ENCODE measurements around the gene CYP26B1. TPM values are rescaled to one million over a fixed set of nuclear protein-coding genes. Genes with fewer than 3 reads are reported as not detected.

The CYP26B1 gene
- total and polyA plus RNA-seq, 2 donors (not counting 3 experiments of a cell fraction or from before 2014, with no cell fraction given), result 0.30 to 1.1 TPM

DNA sequence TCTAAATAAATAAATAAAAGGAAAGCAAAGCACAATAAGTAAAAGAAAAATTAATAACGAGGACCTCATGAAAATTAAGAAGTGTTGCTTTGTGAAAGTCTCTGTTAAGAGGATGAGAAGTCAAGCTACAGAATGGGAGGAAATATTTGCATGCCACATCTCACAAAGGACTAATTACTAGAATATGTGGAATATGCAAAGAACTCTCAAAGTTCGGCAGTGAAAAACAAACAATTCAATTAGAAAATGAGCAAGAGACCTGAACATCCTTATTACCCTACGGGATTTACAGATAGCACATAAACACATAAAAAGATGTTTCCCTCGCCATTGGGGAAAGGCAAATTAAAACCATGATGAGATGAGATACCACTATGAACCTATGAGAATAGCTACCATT lies 23.3 kb downstream of the CYP26B1 start:
- no peak for DNase-seq (ENCODE audit: low read depth, low spot score)
- Histone ChIP-seq H3K27me3 (ENCODE audit: control insufficient read depth in 2 of 2, insufficient read depth in 2 of 2, low read length in 2 of 2) (peaks cover 10 to 15% of the 10 kb centered on the region in 2 experiments), H3K9ac (replicated peaks; ENCODE audit: extremely low read depth, insufficient read depth, low read length) (no peak overlapping the region), H3K9me3 (replicated peaks; ENCODE audit: control insufficient read depth, insufficient read depth, low read length) (no peaks in the 10 kb centered on the region), H3K27ac (ENCODE audit: insufficient read depth, low read depth, low read length) (no peak overlapping the region), H2AFZ (ENCODE audit: low read depth, low read length) (no peak overlapping the region), H4K20me1 (replicated peaks; ENCODE audit: control insufficient read depth, extremely low read depth, insufficient read depth, low read length) (no peaks in the 10 kb centered on the region), H3K79me2 (ENCODE audit: control insufficient read depth, insufficient read depth, low read length) (no peaks in the 10 kb centered on the region), H3K36me3 (ENCODE audit: control insufficient read depth in 2 of 2, extremely low read depth in 1 of 2, insufficient read depth in 2 of 2, low read length in 2 of 2) (no peaks in the 10 kb centered on the region), H3K4me1 (ENCODE audit: control insufficient read depth, extremely low read depth, insufficient read depth, low read length) (no peaks in the 10 kb centered on the region), H3K4me3 (replicated peaks in 1 of 3; ENCODE audit: insufficient read depth in 1 of 3, low read depth in 1 of 3, low read length in 3 of 3) (no peak overlapping the region), H3K9me1 (replicated peaks; ENCODE audit: control insufficient read depth, extremely low read depth, insufficient read depth, low read length) (no peaks in the 10 kb centered on the region), H3K4me2 (ENCODE audit: insufficient read depth, low read length) (no peak overlapping the region)
- TF ChIP-seq GATA2 (IDR thresholded peaks at IDR 0.05; ENCODE audit: insufficient read depth, insufficient read length, low read depth, low read length), result no peak
- no peak for TF ChIP-seq POLR2AphosphoS5 (IDR thresholded peaks at IDR 0.05; ENCODE audit: insufficient read depth, low read depth, low read length)
- TF ChIP-seq POLR2A (IDR thresholded peaks at IDR 0.05; ENCODE audit: low read depth, low read length), result no peak
- no peak for TF ChIP-seq CTCF (IDR thresholded peaks at IDR 0.05; ENCODE audit: extremely low read depth in 1 of 2, insufficient read depth in 1 of 2, low read depth in 1 of 2, low read length in 2 of 2)
- TF ChIP-seq EZH2 (IDR thresholded peaks at IDR 0.05; ENCODE audit: borderline replicate concordance, low read depth, low read length, severe bottlenecking), result no peak
- TF ChIP-seq MYC (IDR thresholded peaks at IDR 0.05; ENCODE audit: low read depth, low read length), result no peak
- TF ChIP-seq, protein P1, sequence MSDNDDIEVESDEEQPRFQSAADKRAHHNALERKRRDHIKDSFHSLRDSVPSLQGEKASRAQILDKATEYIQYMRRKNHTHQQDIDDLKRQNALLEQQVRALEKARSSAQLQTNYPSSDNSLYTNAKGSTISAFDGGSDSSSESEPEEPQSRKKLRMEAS (IDR thresholded peaks at IDR 0.05; ENCODE audit: insufficient read depth, insufficient read length), result no peak
- TF ChIP-seq FOS (IDR thresholded peaks at IDR 0.05; ENCODE audit: borderline replicate concordance, insufficient read depth, low read length), result no peak
- no peak for FAIRE-seq
- intact Hi-C loops (cut with micrococcal nuclease), result no loop called here
- dilution Hi-C loops (cut with MboI; ENCODE audit: extremely low pct_ligation_motif_present, low sequenced_read_pairs), result no loop called here
- CTCF ChIA-PET, result interaction anchor here (1.0 to 1.1 kb wide), 2 partner anchors 8 to 13 kb away, joined by 3 to 6 read pairs; no protein-coding TSS in a partner anchor
- POLR2A ChIA-PET, result no interaction called here
- no TSS peak for BruUV-seq (replicated peaks)
